DMS114 treated with DMSO at 0.1 percent for 48 hours (cell line): Measurements from ENCODE around the gene KCNMA1.

Experiments
- DNase-seq: peaks from one replicate; lab custom pipeline; 2025; ENCODE audit not compliant: unreplicated experiment; lab: John Stamatoyannopoulos, UW

Gene KCNMA1

DNA sequence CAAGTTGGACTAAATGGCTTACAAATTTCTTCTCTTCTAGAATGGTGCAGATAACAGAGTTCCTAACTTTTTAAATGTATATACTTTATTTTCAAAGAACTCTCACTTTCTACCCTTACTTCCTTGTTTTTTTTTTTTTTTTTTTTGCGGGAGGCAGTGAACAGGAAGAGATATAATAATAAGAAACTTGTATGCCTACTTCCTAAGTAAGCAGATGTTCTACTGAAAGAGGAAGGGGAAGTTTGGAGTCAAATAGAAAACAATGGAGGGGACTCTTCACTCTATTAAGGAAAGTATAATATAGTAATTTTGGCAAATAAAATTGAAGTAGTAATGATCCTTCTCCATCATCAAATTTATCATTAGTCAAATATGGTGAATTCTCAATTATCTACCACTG, 754.0 kb downstream of the KCNMA1 start:
- no peak for DNase-seq

DNA sequence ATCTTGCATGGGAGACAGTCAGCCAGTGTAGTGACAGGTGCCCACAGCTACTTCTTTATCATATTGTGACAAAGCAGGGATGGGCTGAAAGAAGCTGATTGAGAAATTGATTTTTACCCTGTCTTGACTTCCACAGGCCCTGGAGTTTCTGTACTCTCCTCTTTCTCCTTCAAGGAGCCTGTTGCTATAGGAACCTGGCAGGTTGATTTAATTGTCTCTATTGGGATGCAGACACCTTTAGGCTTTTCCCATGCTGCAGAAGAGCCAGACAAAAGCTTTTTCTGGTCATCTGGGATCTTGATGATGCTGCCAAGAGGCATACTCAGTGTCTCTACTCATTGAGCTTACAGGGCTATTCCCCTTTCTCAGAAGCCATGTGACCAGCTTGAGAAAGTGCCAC, 754.8 kb downstream of the KCNMA1 start:
- DNase-seq, result no peak

DNA sequence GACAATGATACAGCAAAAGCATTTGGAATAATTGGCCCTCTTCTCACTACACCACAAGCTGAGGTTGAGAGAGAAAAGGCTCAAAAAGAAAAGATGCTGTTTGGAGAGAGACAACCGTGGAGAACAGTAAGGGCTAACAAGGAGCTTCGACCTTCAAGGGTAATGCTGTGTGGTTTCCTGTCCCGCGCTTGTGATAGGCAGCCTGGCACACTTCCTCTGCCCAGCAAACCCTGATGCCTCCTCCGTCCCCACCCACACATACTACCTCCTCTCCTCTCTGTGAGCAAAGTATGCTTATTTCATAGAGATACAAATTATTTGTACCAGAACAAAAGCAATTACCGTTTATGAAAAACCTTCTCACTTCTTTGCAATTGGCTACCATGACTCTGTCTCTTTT, 755.4 kb downstream of the KCNMA1 start:
- no peak for DNase-seq

DNA sequence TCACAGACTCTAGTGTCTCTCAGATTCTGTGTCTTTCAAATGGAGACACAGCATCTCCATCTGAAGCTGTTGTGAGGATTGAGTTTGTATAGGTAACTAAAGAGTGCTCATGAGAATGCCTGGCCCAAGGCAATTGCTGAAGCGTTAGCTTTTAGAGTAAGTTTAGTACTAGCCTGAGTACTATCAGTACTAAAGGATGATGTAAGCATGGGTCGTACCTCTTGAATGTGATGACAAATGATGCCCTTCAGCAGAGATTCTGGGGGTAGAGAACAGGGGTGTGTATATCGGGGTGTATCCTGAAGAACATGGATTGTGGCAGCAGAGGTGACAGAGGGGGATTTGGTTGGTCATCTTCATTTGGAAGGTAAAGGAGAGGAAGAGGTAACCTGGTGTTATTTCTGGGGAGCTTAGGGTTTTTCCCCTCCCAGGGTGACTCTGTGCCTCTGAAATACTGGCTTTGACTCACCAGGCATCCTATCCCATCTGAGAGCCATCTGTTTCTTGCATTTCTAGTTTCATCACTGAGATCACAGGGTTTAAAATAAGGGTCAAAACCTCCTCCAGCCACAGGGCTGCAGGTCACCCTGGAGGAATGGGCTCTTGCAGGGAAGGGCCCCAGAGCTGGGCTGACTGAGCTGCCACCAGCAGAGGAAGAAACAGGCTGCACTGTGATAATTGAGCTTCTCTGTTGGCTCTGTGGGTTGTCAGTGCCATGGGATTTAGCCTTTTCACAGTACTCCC, 756.0 kb downstream of the KCNMA1 start:
- no peak for DNase-seq

DNA sequence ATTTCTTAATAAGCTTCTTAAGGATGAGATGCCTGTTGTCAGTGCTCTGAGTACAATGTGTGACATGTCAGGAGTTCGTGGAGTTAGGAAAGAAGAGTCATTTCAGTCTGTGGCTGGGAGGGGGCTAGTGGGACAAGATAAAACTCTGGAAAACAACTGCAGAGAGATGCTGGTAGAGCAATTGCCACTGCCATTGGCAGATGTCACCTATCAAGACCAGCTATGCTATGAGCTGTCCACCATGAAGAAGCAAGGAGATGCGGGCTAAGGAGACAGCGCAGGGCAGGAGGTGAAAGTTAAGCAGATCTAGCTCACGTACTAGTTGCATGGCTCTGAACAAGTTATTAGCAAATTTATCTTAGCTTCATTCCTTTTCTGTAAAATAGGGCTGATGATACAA, 756.7 kb downstream of the KCNMA1 start:
- no peak for DNase-seq

DNA sequence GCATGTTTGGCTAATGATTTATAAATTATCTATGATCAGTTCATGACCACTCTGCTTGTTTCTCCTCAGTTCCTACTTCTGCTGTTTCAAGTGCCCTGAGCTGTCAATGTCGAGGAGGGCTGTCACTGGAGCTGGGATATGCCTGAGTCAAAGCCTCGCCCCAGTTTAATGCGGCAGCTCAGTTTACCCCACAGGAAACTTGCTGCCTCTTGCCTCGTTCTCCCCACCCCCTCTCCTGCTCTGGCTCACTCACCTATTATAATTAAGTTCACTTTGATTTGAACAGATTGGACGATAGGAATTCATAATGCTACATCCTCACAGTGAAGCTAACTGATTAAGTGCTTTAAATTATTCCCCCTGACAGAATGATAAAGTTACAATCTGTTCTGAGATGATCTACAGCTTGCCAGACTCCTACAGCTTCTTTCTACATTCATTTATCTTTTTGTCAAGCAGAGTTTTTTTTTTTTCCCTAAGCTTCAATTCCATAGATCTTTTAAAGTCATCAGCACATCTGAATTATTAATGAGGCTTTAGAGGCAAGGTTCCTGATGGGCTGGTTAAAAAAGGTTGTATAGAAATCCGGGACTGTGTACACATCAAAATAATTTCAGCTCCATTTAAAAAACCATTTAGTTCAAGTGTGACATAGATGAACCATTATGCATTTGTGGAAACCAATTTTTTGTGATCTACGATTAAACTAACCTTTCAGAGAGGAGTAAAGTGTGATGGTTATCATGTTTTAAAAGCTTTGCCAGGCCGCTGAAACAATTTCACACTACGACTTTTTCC, 758.3 kb downstream of the KCNMA1 start:
- DNase-seq, result no peak

DNA sequence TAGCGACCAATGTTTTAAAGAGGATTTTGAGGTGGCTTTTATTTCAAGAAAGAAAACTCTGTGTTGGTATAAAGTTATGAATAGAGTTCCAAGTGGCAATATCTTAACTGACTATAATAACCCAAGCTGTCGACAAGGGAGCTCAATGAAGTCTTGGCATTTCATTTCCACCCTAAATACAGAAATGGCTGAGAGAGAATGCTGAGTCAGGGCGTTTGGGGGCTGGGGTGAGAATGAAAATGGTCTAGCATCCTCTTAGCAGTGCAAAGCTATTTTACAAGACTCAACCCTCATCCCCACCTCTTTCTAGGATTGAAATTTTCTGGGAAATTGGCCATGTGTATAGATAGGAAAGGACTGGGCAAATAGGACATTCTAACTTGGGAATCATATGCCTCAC, 759.1 kb downstream of the KCNMA1 start:
- DNase-seq, result no peak

DNA sequence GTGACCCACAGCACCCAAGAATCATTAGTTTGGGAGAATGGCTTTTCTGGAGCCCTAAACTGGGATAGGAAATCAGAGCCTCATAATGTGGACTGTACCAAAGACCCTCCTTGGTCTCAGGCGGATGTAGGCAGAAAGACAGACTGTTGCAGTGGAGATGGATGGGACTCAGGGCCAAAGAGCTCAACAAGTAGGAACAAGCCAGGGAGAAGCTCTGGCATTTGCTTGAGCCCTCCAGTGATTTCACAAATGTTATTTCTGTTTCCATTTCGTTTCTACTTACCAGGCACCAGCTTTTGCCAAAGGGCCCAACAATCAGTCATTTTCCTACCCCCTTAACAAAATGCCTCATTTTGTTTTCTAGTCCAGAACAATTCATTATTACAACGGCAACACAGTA, 762.7 kb downstream of the KCNMA1 start:
- no peak for DNase-seq

DNA sequence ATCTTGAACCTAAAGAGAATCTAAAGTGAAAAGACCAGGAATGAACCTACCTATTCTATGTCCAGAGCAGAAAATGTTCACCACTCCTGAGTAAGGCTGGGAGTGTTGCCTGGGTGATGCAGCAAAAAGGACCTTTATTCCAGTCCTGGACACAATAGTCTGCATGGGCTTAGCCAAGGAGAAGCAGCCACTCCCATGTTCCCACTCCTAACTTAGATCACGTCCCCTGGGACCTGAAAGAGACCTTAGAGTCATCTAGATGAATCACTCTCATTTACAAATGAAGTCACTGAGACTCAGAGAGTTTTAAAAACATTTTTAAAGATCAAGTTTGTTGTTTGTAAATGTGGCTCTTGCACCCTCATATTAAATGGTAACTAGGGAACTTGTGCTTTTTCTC, 763.4 kb downstream of the KCNMA1 start:
- no peak for DNase-seq

DNA sequence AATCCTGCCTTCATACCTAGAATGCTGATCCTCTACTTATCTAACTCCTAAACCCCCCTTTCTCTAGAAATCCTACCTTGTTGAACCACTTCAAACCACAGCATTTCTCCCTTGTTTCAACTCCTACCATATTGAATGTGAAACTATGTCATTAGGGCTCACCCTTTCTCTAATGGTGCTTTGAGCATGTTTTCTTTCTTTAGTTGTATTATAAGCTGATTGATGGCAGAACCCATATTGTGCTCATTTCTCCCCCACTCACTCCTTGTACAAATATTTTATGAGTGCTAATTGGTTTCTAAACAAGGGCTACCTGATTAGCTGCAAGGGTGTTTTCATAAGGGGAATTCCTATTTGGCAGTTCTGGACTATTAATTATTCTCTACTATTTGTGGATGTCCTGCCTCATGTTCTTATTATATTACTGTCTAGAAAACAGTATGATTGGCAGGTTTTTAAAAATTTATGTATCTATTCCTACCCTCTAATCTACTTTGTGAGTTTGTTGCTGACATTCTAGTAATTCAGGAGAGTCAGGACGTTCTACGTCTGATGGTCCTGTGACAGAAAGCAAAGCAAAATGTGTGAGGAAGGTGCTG, 765.8 kb downstream of the KCNMA1 start:
- DNase-seq, result no peak

DNA sequence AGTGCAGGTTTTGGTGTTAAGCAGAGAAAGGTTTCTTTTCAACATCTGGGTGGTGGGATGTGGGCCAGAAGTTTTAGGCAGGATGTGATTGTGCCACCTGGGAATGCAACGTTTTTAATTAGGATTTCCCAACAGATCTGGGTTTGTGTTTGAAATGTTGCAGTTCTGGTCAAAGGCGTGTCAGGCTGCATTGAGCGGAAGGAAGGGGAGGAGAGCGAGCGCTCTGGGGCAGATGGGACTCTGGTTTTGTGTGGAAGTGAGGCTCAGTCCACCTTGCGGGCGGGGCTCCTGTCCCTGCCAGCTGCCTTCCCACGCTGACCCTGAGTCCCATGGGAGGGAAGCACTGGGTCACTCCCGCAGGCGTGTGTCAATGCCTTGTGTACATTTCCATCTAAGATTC, 767.7 kb downstream of the KCNMA1 start:
- no peak for DNase-seq

DNA sequence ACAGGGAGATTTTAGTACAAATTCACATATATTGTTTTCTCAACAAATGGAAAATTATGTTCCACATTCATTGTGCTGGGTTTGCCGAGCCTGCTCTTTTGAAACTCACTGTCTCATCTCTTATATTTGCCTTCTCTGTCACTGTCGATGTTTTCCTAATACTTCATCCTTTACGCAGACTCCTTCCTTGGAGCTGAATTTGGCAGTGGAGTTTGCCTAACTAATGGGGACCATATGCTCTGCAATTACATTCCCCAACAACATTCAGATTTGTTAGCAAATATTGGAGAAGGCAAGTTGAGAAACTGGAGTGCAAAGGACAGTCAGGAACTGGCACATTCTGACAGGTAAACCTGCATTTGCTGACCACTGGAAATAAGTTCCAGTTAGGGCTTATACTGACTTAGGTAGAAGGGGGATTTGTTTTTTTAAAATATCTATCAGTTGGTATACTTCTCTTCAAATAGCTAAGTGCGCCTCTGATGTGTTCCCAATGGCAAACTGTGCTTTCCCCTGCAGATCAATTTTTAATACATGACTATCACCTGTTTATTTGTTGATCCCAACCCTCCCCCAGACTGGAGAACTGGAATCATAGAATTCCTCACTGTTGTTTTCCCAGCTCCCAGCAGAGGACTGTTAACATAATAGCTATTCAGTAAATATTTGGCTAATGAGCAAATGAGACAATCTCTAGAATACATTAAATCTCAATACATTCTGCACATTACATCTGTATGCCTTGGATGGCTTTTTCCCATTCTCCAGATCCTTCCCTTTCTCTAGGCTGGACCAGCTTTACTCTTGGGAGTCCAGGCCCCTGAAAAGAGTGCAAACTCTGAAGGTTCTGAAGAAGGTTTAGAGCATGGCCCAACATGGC, 769.3 kb downstream of the KCNMA1 start:
- DNase-seq, result no peak

DNA sequence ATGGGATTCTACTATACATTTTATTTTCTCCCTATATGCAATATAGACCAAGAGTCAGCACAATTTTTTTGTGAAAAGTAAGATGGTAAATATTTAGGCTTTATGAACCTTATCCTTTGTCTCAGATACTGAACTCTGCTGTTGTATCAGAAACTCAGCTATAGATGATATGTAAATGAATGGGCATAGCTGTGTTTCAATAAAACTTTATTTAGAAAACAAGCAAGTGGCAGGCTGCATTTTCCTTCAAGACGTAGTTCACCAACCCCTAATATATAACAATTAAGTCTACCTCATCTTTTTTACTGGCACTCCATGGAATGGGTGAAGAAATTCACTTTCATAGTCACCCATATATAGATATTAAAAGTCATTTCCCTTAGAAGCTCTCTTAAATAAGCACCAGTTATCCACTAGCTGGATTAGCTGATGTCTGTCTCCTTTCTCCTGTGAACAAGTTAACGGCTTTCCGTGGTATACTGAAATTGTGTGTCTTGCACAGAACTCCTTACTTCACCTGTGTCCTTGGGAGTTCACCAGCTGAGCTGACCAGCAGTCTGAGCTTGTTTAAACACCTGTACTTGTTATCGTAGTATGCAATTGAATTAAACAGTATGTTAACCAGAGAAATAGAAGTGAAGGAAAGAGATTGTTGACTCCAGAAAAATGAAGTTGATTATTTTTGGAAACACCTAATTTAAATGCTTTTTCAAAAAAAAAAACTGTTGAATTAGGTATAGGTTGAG, 770.6 kb downstream of the KCNMA1 start:
- no peak for DNase-seq

DNA sequence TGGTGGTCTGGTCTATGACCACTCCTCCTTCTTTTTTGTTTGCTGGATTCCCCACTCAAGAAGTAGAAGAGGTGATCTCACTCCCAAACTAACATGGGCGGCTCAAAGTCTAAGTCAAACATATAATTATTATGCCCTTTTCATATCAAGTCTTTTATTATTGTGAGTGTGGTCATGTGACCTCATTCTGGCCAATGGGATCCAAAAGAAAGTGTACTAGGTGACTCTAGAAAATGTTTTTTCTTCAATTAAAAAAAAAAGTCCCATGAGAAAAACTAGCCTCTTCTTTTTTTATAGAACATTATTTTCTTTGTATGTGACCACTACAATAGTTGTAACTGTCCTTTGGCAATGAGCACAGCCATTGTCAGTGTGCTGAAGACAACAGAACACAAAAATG, 772.7 kb downstream of the KCNMA1 start:
- DNase-seq, result no peak

DNA sequence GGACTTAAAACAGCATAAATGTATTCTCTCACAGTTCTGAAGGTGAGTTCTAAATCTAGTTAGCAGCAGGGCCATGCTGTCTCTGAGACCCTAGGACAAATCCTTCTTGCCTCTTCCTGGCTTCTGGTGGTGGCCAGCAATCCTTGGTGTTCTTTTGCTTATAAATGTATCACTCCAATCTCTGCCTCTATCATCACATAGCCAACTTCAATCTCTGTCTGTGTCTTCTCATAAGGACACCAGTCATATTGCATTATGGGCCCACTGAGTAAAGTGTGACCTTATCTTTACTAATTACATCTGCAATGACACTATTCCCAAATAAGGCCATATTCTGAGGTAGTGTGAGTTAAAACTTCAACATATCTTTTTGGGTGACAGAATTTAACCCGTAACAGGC, 778.9 kb downstream of the KCNMA1 start:
- no peak for DNase-seq

DNA sequence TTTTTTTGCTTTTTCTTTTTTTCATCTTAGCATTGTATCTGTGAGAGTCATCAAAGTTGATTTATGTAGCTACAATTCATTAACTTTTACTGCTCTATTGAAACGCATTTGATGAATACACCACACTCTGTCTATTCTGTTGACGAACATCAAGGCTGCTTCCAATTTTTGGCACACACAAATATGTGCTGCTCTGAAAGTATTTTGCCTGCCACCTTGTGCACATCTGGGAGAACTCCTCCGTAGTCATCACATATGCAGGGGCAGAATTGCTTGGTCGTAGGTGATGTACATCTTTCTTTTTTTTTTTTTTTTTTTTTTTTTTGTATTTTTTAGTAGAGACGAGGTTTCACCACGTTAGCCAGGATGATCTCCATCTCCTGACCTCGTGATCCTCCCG, 796.8 kb downstream of the KCNMA1 start:
- DNase-seq, result no peak

DNA sequence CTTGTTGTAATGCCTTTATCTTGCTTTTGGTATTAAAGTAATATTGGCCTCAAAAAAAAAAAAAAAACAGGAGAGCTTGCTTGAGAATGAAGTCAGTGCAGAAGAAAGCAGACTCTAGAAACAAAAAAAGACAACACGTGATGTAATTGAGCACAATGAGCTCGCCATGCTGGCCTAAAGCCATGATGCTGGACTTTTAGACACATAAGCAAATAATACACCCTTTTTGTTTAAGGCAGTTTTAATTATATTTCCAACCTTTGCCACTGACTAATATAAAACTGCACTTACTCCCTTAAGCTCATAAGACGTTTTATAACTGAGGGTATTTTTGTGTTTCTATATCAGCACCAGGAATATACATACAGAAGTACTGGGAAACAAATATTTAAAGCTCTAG, 798.3 kb downstream of the KCNMA1 start:
- DNase-seq, result no peak

DNA sequence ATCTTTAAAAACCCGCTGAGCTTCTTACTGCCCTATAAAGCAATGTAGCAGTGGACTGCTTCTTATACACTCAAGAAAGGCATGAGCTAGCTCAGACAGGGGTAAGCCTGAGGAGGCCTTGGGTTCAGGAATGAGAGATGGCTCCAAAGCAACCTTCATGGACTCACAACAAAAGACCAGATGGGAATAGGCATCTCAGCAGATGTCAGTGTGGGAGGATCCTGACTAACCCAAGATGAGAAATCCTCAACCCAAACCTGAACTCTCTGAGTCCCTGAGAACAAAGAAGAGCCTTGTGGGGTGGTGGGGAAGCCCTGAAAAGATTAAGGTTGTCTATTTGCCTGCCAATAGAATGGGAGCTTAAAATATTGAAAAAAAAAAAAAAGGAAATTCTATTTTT, 807.4 kb downstream of the KCNMA1 start:
- DNase-seq, result no peak

DNA sequence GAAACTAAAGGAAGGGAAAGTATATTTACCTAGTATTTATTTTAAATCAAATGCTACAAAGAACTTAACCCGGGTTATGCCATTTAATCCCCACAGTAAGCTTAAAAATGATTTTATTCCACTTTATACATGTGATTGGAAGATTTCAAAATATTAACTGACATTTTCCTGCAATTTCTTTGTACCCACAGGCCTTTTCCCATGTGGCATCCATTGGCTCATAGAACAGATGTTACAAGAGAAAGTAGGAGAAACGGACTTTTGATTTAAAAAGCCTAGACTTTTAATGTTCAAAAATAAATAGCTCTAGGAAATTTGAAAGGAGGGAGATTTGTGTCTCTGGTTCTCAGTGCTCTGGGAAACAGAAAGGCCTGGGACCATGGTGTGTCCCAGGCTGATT, 807.9 kb downstream of the KCNMA1 start:
- DNase-seq, result no peak
